SK-MEL-5 (cell line): ENCODE results near the gene PTMA. TPM values are rescaled to one million over a fixed set of nuclear protein-coding genes. Genes with fewer than 3 reads are reported as not detected.
"Not testable (repeated sequence)": the region's sequence is repeated elsewhere in the genome, so short reads cannot be mapped to it uniquely, and the experiment has no call there.

Experiments used
- DNase-seq: peaks from one replicate; pipeline ENCODE4 v3.0.0-alpha.2; 2016; ENCODE audit warnings: low read depth, low spot score
- in situ Hi-C: cut with HindIII; loops from 2 replicates; pipeline ENCODE4 v1.10.0; 2016; ENCODE audit warnings: low sequenced_read_pairs, high pct_unique_total_duplicates, low pct_unique_long_range_greater_than_20kb
- small RNA-seq, 2 experiments: library from RNA; depleted of rRNA; stranded (forward); fragments of <200 nt; gene quantifications; one replicate each; pipeline ENCODE3, GENCODE V24; 2014
- total RNA-seq: library from RNA; depleted of rRNA; stranded (reverse); fragments of >200 nt; shearing (Covaris generic); gene quantifications from 2 replicates; pipeline ENCODE4 v1.2.3, GENCODE V29; 2014; rRNA removed

PTMA gene
- total RNA-seq, 1 experiment from 2014 or later, result 950 TPM

DNA sequence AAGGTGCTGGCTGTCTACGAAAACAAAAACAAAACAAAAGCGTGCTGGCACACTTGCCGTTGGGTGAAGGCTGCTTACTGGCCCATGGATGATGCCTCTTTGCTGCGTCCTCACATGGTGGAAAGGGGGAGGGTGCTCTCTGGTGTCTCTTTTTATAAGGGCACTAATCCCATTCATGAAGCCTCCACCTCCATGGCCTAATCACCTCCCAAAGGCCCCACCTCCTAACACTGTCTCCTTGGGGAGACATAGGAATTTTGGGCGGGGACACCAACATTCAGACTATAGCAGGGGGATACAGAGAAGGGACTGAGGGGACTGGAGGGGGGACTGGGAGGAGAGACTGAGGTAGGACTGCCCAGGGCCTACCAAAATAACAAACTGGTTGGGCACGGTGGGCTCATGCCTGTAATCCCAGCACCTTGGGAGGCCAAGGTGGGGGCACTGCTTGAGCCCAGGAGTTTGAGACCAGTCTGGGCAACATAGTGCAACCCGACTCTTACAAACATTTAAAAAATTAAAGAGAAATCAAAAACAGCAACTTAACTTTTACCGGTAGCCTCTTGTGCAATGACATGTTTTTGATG is 14.5 kb downstream of the PTMA start:
- in situ Hi-C loops, result no loop called here
- no peak for DNase-seq

DNA sequence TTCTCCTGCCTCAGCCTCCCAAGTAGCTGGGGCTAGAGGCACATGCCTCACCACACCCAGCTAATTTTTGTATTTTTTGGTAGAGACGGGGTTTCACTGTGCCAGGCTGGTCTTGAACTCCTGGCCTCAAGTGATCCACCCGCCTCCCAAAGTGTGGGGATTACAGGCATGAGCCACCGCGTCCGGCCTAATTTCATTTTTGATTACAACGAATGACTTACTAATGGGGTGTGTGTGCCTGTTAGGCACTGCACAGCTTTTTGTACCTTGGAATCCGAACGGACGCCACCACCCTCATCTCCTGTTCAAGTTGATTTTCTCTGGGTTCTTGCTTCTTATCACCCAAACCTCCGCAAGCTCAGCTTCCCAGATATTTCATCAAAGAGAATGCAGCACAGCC is 17.2 kb downstream of the PTMA start:
- in situ Hi-C loops, result no loop called here
- DNase-seq, result no peak

DNA sequence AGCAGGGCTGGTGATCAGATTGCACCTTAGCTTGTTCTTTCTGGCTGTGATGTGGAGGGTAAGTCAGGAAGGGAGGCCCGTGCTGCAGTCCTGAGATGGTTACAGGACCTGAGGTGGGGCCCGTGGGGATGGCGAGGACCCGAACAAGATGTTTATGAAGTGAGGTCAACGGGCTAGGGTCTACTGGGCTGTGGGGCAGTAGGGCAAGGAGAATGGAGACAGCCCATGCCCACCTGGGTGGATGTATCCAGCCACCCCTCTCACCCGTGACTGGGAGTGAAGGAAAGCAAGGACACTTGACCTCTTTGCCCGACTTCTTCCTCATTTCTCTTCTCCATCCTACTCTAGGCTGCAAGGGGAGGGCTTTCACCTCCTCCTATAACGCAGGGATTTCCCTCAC is 18.0 kb downstream of the PTMA start:
- in situ Hi-C loops, result no loop called here
- no peak for DNase-seq

GRCh38 chr2:231727621-231728020 is 19.3 kb downstream of the PTMA start:
- no peak for DNase-seq
- in situ Hi-C loops, result no loop called here

GRCh38 chr2:231732604-231733003 is 24.3 kb downstream of the PTMA start:
- no peak for DNase-seq
- in situ Hi-C loops, result no loop called here

GRCh38 chr2:231737761-231738160 is 29.4 kb downstream of the PTMA start:
- DNase-seq, result no peak
- in situ Hi-C loops, result no loop called here

DNA sequence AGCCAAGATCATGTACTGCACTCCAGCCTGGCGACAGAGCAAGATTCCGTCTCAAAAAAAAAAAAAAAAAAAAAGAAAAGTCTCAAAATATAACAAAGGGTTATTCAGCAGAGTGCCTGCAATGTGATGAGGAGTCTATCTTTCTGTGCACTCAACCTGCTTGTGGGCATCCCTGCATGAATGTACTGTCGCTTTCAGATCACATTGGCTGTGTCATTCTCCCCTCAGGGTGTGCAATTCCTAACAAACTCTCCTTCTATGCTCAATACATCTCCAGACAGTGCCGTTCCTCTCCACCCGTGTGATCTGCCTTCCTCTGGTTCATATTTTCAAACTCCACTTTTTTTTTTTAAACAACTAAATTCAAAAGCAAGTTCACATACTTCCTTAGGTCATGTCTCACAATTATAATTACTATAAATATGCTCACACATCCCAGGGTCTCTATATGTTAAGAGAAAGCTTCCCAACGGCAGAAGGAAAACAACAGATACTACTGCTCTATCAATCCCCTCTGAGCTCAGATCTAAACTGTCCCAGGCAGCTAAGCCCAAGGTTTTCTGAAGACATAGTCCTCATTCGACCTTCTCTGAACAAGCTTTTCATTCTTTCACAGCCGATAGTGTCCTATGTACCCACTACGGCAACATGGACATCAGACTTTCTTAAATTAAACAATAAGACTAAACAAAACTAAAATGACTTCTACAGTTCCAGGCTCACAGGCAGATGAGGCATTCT is 35.2 kb downstream of the PTMA start:
- in situ Hi-C loops, result no loop called here
- peak; percentile 96 for DNase-seq

DNA sequence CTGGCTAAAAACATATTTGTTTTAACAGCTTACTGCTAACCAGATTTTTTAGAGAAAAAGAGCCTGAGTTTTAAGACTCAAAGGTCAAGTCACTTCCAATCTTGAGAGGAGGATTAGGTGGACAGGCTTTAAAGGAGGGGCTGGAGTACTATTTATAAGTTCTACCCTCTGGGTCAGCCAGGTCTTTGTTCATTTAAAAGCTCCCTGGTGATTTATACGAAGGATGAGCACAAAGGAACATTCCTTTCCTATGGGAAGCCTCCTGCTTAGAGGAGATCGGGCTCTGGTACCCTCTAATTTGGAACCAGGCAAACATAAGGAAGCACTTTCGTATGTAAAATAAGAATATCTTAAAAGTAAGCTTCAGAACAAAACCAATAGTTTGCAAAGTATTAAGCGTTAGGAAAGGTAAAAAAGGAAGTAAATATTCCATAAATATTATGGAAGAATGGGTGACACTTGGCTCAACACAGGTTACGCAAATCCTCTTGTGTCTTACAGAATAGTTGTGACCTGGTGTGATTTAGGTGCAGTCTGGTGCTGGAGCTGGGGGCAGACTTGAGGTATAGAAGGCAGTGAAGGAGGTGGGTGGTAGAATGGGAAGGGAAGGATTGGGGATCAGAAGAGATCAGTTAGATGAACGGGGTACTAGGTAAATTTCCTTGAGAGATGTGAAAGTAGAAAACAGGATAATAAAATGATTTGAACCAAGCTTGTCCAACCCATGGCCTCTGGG is 37.1 kb downstream of the PTMA start:
- in situ Hi-C loops, result no loop called here

GRCh38 chr2:231748153-231748896 is 40.0 kb downstream of the PTMA start:
- in situ Hi-C loops, result not testable (repeated sequence)

More for the DNA sequence above, 37.1 kb downstream of the PTMA start:
- DNase-seq, result peak; percentile 65

DNA sequence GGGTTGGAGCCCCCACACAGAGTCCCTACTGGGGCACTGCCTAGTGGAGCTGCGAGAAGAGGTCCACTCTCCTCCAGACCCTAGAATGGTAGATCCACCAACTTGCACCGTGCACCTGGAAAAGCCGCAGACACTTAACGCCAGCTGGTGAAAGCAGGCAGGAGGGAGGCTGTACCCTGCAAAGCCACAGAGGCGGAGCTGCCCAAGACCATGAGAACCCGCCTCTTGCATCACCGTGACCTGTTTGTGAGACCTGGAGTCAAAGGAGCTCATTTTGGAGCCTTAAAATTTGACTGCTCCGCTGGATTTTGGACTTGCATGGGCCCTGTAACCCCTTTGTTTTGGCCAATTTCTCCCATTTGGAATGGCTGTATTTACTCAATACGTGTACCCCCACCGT is 40.7 kb downstream of the PTMA start:
- DNase-seq, in situ Hi-C loops: not testable (repeated sequence)

More at GRCh38 chr2:231748153-231748896, 40.0 kb downstream of the PTMA start:
- not testable (repeated sequence) for DNase-seq

- DNase-seq, result no peak
- in situ Hi-C loops, result no loop called here
Measured at GRCh38 chr2:231751042-231751815, 42.9 kb downstream of the PTMA start.

DNA sequence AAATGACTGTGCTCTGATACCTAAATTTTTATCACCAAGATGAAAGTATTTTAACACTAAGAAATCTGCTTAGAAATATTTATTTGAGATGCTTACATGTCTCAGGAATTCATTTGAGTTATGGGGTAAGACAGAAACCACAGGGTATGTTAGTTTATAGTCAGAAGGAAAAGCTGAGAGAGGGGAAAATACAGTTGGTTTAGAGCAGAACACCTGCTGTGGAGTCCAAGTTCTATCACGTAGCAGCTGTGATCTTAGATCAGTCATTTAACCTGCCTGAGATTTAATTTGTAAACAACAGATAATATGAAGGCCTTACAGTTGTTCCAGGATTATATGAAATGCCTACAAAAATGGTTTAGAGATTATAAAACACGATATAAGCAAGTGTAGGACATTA is 43.7 kb downstream of the PTMA start:
- in situ Hi-C loops, result no loop called here
- DNase-seq, result no peak

GRCh38 chr2:231761735-231762134 is 53.4 kb downstream of the PTMA start:
- in situ Hi-C loops, result no loop called here
- peak; percentile 73 for DNase-seq

Small RNA genes lying within 50 kb of the gene (small RNA-seq; reads per million reads assigned to genes)
- 0 reads per million in 2 experiments for gene RF00015

Other genes with a start within 250 kb of the PTMA start
- gene NCL, start 244.0 kb upstream of the PTMA start, total RNA-seq, result 208 and 282 TPM in 2 replicates
- 0.18 TPM in 1 of 2 replicates, not detected in the other for gene NMUR1, start 178.1 kb upstream of the PTMA start, total RNA-seq
- gene TEX44, start 115.7 kb upstream of the PTMA start, total RNA-seq, result not detected in 2 replicates
- gene PDE6D, start 72.8 kb downstream of the PTMA start, total RNA-seq, result 37.7 and 43.6 TPM in 2 replicates
- gene COPS7B, start 77.9 kb downstream of the PTMA start, total RNA-seq, result 19.6 and 20.7 TPM in 2 replicates
- 2.1 and 2.4 TPM in 2 replicates for gene NPPC, start 217.9 kb downstream of the PTMA start, total RNA-seq